Muscle layer of duodenum (tissue), 2 donors: ENCODE measurements around the gene DDN.

Source experiments
- H3K27ac ChIP-seq: one replicate; pipeline ENCODE4 v1.7.0; 2013; ENCODE audit warnings: mild to moderate bottlenecking, low read length
- H3K27me3 ChIP-seq: one replicate; pipeline ENCODE4 v1.7.0; 2013; ENCODE audit warnings: low read depth, mild to moderate bottlenecking, control low read depth, low read length
- H3K36me3 ChIP-seq, 2 donors: one replicate each; pipeline ENCODE4 v1.7.0; 2013; ENCODE audit warnings: low read length in 2 of 2, control low read depth in 1 of 2, mild to moderate bottlenecking in 1 of 2; ENCODE audit not compliant: insufficient read depth in 2 of 2, control insufficient read depth in 1 of 2
- H3K4me1 ChIP-seq, 2 donors: one replicate each; pipeline ENCODE4 v1.7.0; 2013; ENCODE audit warnings: low read length in 2 of 2, mild to moderate bottlenecking in 2 of 2, control low read depth in 1 of 2, moderate library complexity in 1 of 2; ENCODE audit not compliant: insufficient read depth in 2 of 2, control insufficient read depth in 1 of 2
- H3K4me3 ChIP-seq, 2 donors: one replicate each; pipeline ENCODE4 v1.7.0; 2013; ENCODE audit warnings: low read length in 2 of 2, low read depth in 1 of 2, mild to moderate bottlenecking in 1 of 2
- H3K9me3 ChIP-seq, 2 donors: one replicate each; pipeline ENCODE4 v1.7.0; 2013; ENCODE audit warnings: low read length in 2 of 2, control low read depth in 1 of 2, mild to moderate bottlenecking in 1 of 2; ENCODE audit not compliant: control insufficient read depth in 1 of 2
- donor health status: healthy.

Gene DDN

GRCh38 chr12:48988030-48988649 is 11.0 kb downstream of the DDN start:
- Histone ChIP-seq H3K4me3 (no peak overlapping the region), H3K27me3 (peaks cover 29% of the 10 kb centered on the region), H3K9me3 (no peaks in the 10 kb centered on the region), H3K36me3 (no peaks in the 10 kb centered on the region), H3K4me1 (no peaks in the 10 kb centered on the region), H3K27ac (no peak overlapping the region)

GRCh38 chr12:48986720-48987291 is 12.4 kb downstream of the DDN start:
- peaks cover 34% of the 10 kb centered on the region for H3K27me3 ChIP-seq
- H3K36me3 ChIP-seq, result no peaks in the 10 kb centered on the region
- H3K27ac ChIP-seq, result no peak overlapping the region
- no peaks in the 10 kb centered on the region for H3K9me3 ChIP-seq
- H3K4me1 ChIP-seq, result no peaks in the 10 kb centered on the region
- H3K4me3 ChIP-seq, result no peak overlapping the region

DNA sequence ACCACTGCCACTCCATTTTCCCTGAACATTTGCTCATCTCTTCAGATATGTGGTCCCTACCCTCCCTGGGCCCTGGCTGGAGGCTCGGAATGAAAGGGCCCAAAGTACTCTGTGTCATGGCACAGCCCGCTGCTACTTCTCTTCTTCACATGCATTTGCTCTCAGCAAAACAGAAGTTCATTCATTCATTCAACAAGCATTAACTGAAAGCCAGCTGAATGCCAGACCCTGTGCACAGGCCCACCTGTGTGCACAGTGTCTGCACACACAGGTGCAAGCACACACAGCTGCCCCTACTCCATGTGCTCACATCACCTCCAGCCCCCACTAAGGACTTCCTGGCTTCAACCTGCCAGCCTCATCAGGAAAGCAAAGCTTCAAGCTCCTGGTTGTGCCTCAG is 13.3 kb downstream of the DDN start:
- Histone ChIP-seq H3K9me3 (no peaks in the 10 kb centered on the region), H3K36me3 (no peaks in the 10 kb centered on the region), H3K4me1 (peaks cover 0 to 8% of the 10 kb centered on the region in 2 donors), H3K27ac (no peak overlapping the region), H3K27me3 (peaks cover 43% of the 10 kb centered on the region), H3K4me3 (no peak overlapping the region)

DNA sequence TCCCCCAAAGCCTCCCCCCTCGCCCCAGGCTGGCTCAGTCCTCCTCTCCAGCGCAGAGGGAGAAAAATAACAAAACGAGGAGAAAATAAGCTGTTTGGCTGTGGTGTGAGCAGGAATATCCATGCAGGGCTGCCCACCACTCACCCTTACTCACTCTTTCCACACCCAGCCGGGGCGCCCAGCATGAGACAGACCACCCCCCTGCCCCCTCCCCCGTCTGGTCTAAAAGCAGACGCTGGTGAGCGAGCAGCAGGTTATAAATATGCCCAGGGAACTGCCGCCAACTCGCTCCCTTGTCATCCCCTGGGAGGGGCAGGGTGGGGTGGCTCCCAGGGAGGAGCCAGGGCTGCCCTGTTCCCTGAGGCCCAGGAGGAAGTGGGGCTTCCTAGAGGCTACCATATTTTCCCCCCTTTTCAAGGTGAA is 13.7 kb downstream of the DDN start:
- peaks cover 0 to 12% of the 10 kb centered on the region in 2 donors for H3K4me1 ChIP-seq
- peaks cover 45% of the 10 kb centered on the region for H3K27me3 ChIP-seq
- no peak overlapping the region for H3K4me3 ChIP-seq
- no peaks in the 10 kb centered on the region for H3K36me3 ChIP-seq
- no peak overlapping the region for H3K27ac ChIP-seq
- H3K9me3 ChIP-seq, result no peaks in the 10 kb centered on the region

DNA sequence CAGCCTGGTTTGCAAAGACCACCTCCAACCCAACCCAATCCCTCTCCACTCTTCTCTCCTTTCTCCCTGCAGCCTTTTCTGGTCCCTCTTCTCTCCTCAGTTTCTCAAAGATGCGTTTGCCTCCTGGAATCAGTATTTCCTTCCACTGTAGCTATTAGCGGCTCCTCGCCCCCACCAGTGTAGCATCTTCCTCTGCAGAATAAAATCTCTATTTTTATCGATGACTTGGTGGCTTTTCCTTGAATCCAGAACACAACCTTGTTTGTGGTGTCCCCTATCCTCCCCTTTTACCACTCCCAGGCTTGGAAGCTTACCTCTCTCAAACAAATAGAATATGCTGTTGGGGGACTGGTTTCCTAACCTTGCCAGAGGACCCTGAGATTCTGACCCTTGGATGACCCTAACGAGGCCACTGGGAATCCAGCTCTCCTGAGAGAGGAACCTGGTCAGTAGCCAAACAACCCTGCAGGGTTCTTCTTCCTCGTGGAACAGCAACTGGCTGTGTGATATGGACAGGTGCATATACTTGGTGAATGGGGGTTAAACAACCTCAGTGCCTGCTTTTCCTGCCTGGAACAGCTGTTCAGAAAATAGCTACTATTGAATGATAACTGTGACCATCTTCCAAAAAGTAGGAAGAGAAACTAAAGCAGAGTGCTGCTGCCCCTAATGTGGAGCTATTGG is 16.6 kb downstream of the DDN start:
- Histone ChIP-seq H3K36me3 (no peaks in the 10 kb centered on the region), H3K9me3 (no peaks in the 10 kb centered on the region), H3K27ac (no peak overlapping the region), H3K4me3 (no peak overlapping the region), H3K4me1 (peaks cover 8 to 41% of the 10 kb centered on the region in 2 donors), H3K27me3 (peaks cover 64% of the 10 kb centered on the region)

GRCh38 chr12:48981757-48982157 is 17.4 kb downstream of the DDN start:
- peaks cover 8 to 41% of the 10 kb centered on the region in 2 donors for H3K4me1 ChIP-seq
- no peaks in the 10 kb centered on the region for H3K36me3 ChIP-seq
- no peaks in the 10 kb centered on the region for H3K9me3 ChIP-seq
- H3K27ac ChIP-seq, result no peak overlapping the region
- peak overlapping the region in 1 of 2 donors; percentile 59 for H3K4me3 ChIP-seq
- peaks cover 71% of the 10 kb centered on the region for H3K27me3 ChIP-seq

DNA sequence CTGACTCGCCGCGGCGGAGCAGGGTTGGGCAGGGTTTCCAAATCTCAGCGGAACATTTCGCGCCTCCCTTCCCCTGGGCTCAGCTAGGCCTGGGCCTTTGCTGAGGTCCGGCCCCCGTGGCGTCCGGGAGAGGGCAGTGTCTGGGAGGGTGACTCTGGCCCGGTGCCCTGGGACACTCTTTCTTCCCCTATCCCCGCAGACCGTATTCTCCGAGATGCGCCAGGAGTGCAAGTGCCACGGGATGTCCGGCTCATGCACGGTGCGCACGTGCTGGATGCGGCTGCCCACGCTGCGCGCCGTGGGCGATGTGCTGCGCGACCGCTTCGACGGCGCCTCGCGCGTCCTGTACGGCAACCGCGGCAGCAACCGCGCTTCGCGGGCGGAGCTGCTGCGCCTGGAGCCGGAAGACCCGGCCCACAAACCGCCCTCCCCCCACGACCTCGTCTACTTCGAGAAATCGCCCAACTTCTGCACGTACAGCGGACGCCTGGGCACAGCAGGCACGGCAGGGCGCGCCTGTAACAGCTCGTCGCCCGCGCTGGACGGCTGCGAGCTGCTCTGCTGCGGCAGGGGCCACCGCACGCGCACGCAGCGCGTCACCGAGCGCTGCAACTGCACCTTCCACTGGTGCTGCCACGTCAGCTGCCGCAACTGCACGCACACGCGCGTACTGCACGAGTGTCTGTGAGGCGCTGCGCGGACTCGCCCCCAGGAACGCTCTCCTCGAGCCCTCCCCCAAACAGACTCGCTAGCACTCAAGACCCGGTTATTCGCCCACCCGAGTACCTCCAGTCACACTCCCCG is 18.0 kb downstream of the DDN start:
- peaks cover 8 to 41% of the 10 kb centered on the region in 2 donors for H3K4me1 ChIP-seq
- no peaks in the 10 kb centered on the region for H3K9me3 ChIP-seq
- peaks cover 72% of the 10 kb centered on the region for H3K27me3 ChIP-seq
- no peak overlapping the region for H3K27ac ChIP-seq
- H3K36me3 ChIP-seq, result no peaks in the 10 kb centered on the region
- peak overlapping the region; percentile 49 to 59 for H3K4me3 ChIP-seq

- H3K9me3 ChIP-seq, result no peaks in the 10 kb centered on the region
- H3K27ac ChIP-seq, result no peak overlapping the region
- peak overlapping the region; percentile 49 to 59 for H3K4me3 ChIP-seq
- no peaks in the 10 kb centered on the region for H3K36me3 ChIP-seq
- peaks cover 8 to 41% of the 10 kb centered on the region in 2 donors for H3K4me1 ChIP-seq
- peaks cover 65% of the 10 kb centered on the region for H3K27me3 ChIP-seq
Measured at GRCh38 chr12:48980389-48980952, 18.7 kb downstream of the DDN start.

DNA sequence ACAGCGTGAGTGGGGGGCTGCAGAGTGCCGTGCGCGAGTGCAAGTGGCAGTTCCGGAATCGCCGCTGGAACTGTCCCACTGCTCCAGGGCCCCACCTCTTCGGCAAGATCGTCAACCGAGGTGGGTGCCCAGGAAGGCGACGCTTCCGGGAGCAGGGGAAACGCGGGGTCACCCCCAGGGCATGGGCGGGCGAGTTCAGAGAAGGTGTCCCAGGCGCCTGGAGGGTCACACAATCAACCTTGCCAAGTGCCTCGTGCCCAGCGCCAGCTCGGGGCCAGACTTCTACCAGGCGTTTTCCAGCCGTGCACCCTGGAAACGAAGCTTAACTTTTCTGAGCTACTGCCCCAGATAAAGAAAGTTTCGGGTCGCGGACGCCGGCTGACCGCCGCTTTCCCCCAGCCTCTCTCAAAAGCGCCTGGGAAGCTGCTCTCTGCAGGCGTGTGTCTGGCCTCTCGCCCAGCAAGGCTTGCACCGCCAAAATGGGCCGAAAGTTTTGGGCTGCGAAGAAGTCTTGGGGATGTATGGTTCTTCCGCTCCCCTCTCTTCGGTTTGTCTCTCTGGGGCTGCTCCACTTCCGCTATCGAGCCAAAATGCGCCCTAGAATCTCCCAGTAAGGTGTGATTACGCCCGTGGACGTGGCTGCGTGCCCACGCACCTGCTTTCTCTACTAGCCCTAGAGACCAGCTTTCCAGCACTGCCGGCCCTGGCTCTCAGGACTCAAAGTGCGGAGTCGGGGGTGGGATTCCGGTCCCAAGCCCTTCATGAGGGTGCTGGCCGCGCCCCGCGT is 19.4 kb downstream of the DDN start:
- H3K4me1 ChIP-seq, result peaks cover 8 to 41% of the 10 kb centered on the region in 2 donors
- peaks cover 65% of the 10 kb centered on the region for H3K27me3 ChIP-seq
- no peak overlapping the region for H3K27ac ChIP-seq
- H3K4me3 ChIP-seq, result peak overlapping the region; percentile 49 to 59
- no peaks in the 10 kb centered on the region for H3K36me3 ChIP-seq
- H3K9me3 ChIP-seq, result no peaks in the 10 kb centered on the region

DNA sequence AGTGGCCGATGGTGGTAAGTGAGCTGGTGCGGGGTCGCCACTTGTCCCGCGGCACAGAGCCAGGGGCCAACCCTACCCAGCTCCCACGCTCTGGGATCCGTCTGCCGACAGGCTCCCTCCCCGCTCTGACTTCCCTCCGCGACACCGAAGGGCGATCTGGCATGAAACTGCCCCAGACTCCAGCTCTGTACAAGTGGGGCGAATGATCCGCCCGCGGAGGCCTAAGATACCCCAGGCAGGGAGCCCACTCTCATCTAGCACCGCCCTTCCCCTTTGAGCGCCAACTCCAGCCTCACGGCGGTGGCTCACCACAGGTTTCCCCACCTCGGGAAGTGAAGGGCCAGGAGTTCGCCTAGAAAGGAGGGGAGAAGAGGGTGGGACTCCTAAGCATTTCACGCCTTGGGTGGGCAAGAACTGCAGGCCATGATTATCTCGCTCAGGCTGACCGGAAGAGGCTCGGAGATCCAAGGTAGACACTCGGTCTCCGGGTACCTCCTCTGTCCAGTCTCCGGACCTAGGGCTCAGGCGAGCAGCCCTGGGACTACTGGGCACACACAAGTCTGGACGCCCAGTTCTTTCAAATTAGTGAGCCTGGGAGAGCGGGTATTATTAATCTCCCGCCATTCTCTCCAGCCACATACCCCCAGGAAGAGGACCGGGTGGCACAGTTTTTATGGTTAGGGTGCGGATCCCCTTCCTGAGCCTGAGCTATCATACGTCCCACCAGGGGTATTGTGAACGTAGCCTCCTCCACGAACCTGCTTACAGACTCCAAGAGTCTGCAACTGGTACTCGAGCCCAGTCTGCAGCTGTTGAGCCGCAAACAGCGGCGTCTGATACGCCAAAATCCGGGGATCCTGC is 20.2 kb downstream of the DDN start:
- H3K4me1 ChIP-seq, result peaks cover 8 to 41% of the 10 kb centered on the region in 2 donors
- peaks cover 66% of the 10 kb centered on the region for H3K27me3 ChIP-seq
- no peaks in the 10 kb centered on the region for H3K9me3 ChIP-seq
- H3K4me3 ChIP-seq, result peak overlapping the region; percentile 49 to 59
- H3K36me3 ChIP-seq, result no peaks in the 10 kb centered on the region
- H3K27ac ChIP-seq, result no peak overlapping the region
